HL-60 (cell line): Measurements from ENCODE around the gene FUZ.

ENCODE experiments used
- CTCF ChIP-seq: IDR thresholded peaks from one replicate; pipeline ENCODE4 v1.5.1; 2011; ENCODE audit warnings: low read length, control low read depth, inconsistent platforms; ENCODE audit not compliant: insufficient read depth
- GABPA ChIP-seq: IDR thresholded peaks from 2 replicates; pipeline ENCODE4 v1.6.1; 2012; ENCODE audit warnings: low read depth
- POLR2AphosphoS5 ChIP-seq: IDR thresholded peaks from 2 replicates; pipeline ENCODE4 v1.6.1; 2012; ENCODE audit warnings: low read depth
- REST ChIP-seq: IDR thresholded peaks from 2 replicates; pipeline ENCODE4 v1.6.1; 2012; ENCODE audit warnings: low read depth; ENCODE audit not compliant: insufficient replicate concordance
- SPI1 ChIP-seq: IDR thresholded peaks from 2 replicates; pipeline ENCODE4 v1.6.1; 2012; ENCODE audit warnings: low read depth, mild to moderate bottlenecking, borderline replicate concordance

- TF ChIP-seq CTCF, result no peak
- peak; percentile 12; the same call in 1 of the 2 replicates for TF ChIP-seq POLR2AphosphoS5
- no peak for TF ChIP-seq REST
- TF ChIP-seq GABPA, result no peak
- no peak for TF ChIP-seq SPI1
Observed at GRCh38 chr19:49861107-49861506, 48.0 kb upstream of the FUZ start.
